Fibroblast of the aortic adventitia (primary cell): ENCODE measurements around the gene NSMCE3. TPM values are rescaled to one million over a fixed set of nuclear protein-coding genes. Genes with fewer than 3 reads are reported as not detected.
"Not testable (repeated sequence)": the region's sequence is repeated elsewhere in the genome, so short reads cannot be mapped to it uniquely, and the experiment has no call there.

Experiments
- DNase-seq: peaks from one replicate; pipeline ENCODE4 v3.0.0-alpha.2; 2010; ENCODE audit warnings: low read depth
- H3K4me3 ChIP-seq: 2 replicates; pipeline ENCODE4 v1.5.1; 2011; ENCODE audit warnings: low read depth, mild to moderate bottlenecking, control low read depth, low read length, moderate library complexity
- total RNA-seq: library from RNA; depleted of rRNA; stranded (reverse); fragments of >200 nt; gene quantifications from 2 replicates; pipeline ENCODE4 v1.2.3, GENCODE V29; 2012; ENCODE audit warnings: low replicate concordance
- TF ChIP-seq, protein P1 (sequence below): IDR thresholded peaks from 2 replicates; pipeline ENCODE4 v1.5.1; 2011; ENCODE audit warnings: mild to moderate bottlenecking, low read length, control low read depth, inconsistent platforms; ENCODE audit not compliant: insufficient read depth

The NSMCE3 gene
- total RNA-seq, 1 donor: 9.0 TPM

GRCh38 chr15:29241207-29241606 lies 28.4 kb downstream of the NSMCE3 start:
- no peak overlapping the region for H3K4me3 ChIP-seq
- DNase-seq: no peak
- TF ChIP-seq, protein P1, sequence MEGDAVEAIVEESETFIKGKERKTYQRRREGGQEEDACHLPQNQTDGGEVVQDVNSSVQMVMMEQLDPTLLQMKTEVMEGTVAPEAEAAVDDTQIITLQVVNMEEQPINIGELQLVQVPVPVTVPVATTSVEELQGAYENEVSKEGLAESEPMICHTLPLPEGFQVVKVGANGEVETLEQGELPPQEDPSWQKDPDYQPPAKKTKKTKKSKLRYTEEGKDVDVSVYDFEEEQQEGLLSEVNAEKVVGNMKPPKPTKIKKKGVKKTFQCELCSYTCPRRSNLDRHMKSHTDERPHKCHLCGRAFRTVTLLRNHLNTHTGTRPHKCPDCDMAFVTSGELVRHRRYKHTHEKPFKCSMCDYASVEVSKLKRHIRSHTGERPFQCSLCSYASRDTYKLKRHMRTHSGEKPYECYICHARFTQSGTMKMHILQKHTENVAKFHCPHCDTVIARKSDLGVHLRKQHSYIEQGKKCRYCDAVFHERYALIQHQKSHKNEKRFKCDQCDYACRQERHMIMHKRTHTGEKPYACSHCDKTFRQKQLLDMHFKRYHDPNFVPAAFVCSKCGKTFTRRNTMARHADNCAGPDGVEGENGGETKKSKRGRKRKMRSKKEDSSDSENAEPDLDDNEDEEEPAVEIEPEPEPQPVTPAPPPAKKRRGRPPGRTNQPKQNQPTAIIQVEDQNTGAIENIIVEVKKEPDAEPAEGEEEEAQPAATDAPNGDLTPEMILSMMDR: no peak

GRCh38 chr15:29239395-29239794 lies 30.2 kb downstream of the NSMCE3 start:
- TF ChIP-seq, protein P1: no peak
- DNase-seq: no peak
- H3K4me3 ChIP-seq: no peak overlapping the region

- no peak overlapping the region for H3K4me3 ChIP-seq
- DNase-seq: no peak
- TF ChIP-seq, protein P1: no peak
Measured at GRCh38 chr15:29233566-29233965, 36.1 kb downstream of the NSMCE3 start.

GRCh38 chr15:29226436-29227208 lies 43.0 kb downstream of the NSMCE3 start:
- DNase-seq: no peak
- H3K4me3 ChIP-seq: no peak overlapping the region
- TF ChIP-seq, protein P1: no peak

DNA sequence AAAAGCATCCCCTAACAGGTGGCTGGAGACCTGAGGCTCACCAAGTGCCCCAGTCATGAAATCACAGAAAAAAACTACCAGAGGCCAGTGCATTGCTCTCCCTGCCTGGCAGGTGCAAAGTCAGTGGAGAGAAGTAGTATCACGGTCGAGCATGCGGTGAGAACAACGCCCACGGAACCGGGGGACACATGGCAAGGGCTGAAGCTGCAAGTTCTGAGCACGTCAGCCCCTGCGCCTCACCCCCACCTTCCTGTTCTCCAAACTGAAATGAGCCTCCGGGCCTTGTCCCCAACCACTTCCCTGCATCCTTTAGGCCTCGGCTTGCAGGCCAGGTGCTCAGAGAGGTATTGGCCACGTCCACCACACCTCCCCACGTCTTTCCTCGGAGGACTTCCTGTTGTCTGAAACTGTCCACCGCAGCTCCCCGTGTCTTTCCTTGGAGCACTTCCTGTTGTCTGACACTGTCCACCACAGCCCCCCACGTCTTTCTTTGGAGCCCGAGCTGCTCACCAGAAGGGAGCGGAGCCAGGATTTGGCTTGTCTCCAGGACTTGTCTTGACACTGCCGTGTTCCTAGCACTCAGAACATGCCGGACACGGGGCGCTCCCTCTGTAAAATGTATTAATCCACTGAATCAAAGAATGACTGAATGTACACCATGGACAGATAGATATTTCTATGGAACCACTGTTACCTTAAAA lies 43.9 kb downstream of the NSMCE3 start:
- DNase-seq: no peak
- no peak overlapping the region for H3K4me3 ChIP-seq
- TF ChIP-seq, protein P1: no peak

DNA sequence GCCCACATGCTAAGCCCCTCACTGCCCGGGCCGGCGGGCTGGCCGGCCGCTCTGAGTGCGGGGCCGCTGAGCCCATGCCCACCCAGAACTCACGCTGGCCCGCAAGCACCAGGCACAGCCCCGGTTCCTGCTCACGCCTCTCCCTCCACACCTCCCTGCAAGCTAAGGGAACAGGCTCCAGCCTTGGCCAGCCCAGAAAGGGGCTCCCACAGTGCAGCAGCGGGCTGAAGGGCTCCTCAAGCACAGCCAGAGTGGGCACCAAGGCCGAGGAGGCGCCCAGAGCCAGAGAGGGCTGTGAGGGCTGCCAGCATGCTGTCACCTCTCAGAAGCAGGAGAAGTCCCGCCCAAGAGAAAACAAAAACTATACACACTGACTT lies 44.6 kb downstream of the NSMCE3 start:
- H3K4me3 ChIP-seq, DNase-seq: not testable (repeated sequence)

DNA sequence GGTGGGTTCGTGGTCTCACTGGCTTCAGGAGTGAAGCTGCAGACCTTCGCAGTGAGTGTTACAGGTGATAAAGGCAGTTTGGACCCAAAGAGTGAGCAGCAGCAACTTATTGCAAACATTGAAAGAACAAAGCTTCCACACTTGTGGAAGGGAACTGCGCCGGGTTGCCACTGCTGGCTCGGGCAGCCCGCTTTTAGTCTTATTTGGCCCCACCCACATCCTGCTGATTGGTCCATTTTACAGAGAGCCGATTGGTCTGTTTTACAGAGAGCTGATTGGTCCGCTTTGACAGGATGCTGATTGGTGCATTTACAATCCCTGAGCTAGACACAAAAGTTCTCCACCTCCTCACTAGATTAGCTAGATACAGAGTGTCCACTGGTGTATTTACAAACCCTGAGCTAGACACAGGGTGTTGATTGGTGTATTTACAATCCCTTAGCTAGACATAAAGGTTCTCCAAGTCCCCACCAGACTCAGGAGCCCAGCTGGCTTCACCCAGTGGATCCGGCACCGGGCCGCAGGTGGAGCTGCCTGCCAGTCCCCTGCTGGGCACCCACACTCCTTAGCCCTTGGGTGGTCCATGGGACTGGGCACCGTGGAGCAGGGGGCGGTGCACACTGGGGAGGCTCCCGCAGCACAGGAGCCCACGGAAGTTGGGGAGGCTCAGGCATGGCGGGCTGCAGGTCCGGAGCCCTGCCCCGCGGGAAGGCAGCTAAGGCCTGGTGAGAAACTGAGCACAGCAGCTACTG lies 45.2 kb downstream of the NSMCE3 start:
- H3K4me3 ChIP-seq, DNase-seq: not testable (repeated sequence)
